HAP-1 (cell line): ENCODE results near the gene MFAP3L.

ENCODE experiments used
- DNase-seq, 2 experiments: peaks; one replicate each; pipeline ENCODE4 v3.0.0-alpha.2; 2016 to 2020; ENCODE audit warnings: low spot score in 2 of 2
- H3K27me3 ChIP-seq: fragments of 250-450 bp; sonication (Bioruptor Pico); 2 replicates; pipeline ENCODE4 v1.5.1; 2020; ENCODE audit warnings: low read depth, mild to moderate bottlenecking, moderate library complexity
- H3K36me3 ChIP-seq: fragments of 250-450 bp; sonication (Bioruptor Pico); replicated peaks from 2 replicates; pipeline ENCODE4 v1.5.1; 2020; ENCODE audit warnings: mild to moderate bottlenecking
- H3K4me1 ChIP-seq: fragments of 250-450 bp; sonication (Bioruptor Pico); 2 replicates; pipeline ENCODE4 v1.5.1; 2020; ENCODE audit warnings: mild to moderate bottlenecking
- H3K4me3 ChIP-seq: fragments of 250-450 bp; sonication (Bioruptor Pico); 2 replicates; pipeline ENCODE4 v1.5.1; 2020; ENCODE audit warnings: mild to moderate bottlenecking, moderate library complexity
- H3K9me3 ChIP-seq: fragments of 250-450 bp; sonication (Bioruptor Pico); 2 replicates; pipeline ENCODE4 v1.5.1; 2020; ENCODE audit warnings: mild to moderate bottlenecking, moderate library complexity
- in situ Hi-C: fragments of 300-500 bp; cut with MboI; formaldehyde crosslinking; loops from 3 replicates; pipeline ENCODE4 v1.14.3; 2020; ENCODE audit warnings: low sequenced_read_pairs, inconsistent platforms, mixed read lengths

MFAP3L gene

GRCh38 chr4:170038232-170038631 lies 12.0 kb upstream of the MFAP3L start:
- no peak overlapping the region for H3K4me3 ChIP-seq
- in situ Hi-C loops: loop anchor here (25.0 kb wide), 1 partner anchor 426 kb away; the partner anchor contains the start of genes CLCN3 and NEK1
- H3K27me3 ChIP-seq: no peaks in the 10 kb centered on the region
- no peak for DNase-seq
- no peaks in the 10 kb centered on the region for H3K9me3 ChIP-seq
- H3K4me1 ChIP-seq: peaks cover 8% of the 10 kb centered on the region
- no peaks in the 10 kb centered on the region for H3K36me3 ChIP-seq

- Histone ChIP-seq H3K9me3 (no peaks in the 10 kb centered on the region), H3K36me3 (no peaks in the 10 kb centered on the region), H3K4me1 (peaks cover 8% of the 10 kb centered on the region), H3K27me3 (no peaks in the 10 kb centered on the region), H3K4me3 (no peak overlapping the region)
- in situ Hi-C loops: loop anchor here (25.0 kb wide), 1 partner anchor 425 kb away; the partner anchor contains the start of genes CLCN3 and NEK1
- no peak for DNase-seq
These were observed 11.3 kb upstream of the MFAP3L start for GRCh38 chr4:170037481-170037880.

GRCh38 chr4:170035845-170036244 lies 9.7 kb upstream of the MFAP3L start:
- Histone ChIP-seq H3K36me3 (no peaks in the 10 kb centered on the region), H3K4me3 (no peak overlapping the region), H3K4me1 (peaks cover 8% of the 10 kb centered on the region), H3K27me3 (no peaks in the 10 kb centered on the region), H3K9me3 (no peaks in the 10 kb centered on the region)
- in situ Hi-C loops: loop anchor here (25.0 kb wide), 1 partner anchor 424 kb away; the partner anchor contains the start of genes CLCN3 and NEK1
- no peak for DNase-seq

- Histone ChIP-seq H3K27me3 (no peaks in the 10 kb centered on the region), H3K4me1 (peaks cover 8% of the 10 kb centered on the region), H3K4me3 (no peak overlapping the region), H3K9me3 (no peaks in the 10 kb centered on the region), H3K36me3 (no peaks in the 10 kb centered on the region)
- in situ Hi-C loops: loop anchor here (25.0 kb wide), 1 partner anchor 423 kb away; the partner anchor contains the start of genes CLCN3 and NEK1
- DNase-seq: no peak
These were observed 9.0 kb upstream of the MFAP3L start for GRCh38 chr4:170035231-170035630.

- Histone ChIP-seq H3K27me3 (no peaks in the 10 kb centered on the region), H3K36me3 (no peaks in the 10 kb centered on the region), H3K4me1 (peaks cover 8% of the 10 kb centered on the region), H3K4me3 (no peak overlapping the region), H3K9me3 (no peaks in the 10 kb centered on the region)
- in situ Hi-C loops: loop anchor here (25.0 kb wide), 1 partner anchor 422 kb away; the partner anchor contains the start of genes CLCN3 and NEK1
- DNase-seq: no peak
These were observed 7.8 kb upstream of the MFAP3L start for GRCh38 chr4:170033999-170034398.

GRCh38 chr4:170030121-170030520 lies 3.9 kb upstream of the MFAP3L start:
- Histone ChIP-seq H3K4me3 (no peak overlapping the region), H3K4me1 (peaks cover 10% of the 10 kb centered on the region), H3K36me3 (no peaks in the 10 kb centered on the region), H3K9me3 (no peaks in the 10 kb centered on the region), H3K27me3 (no peaks in the 10 kb centered on the region)
- no peak for DNase-seq
- in situ Hi-C loops: loop anchor here (25.0 kb wide), 1 partner anchor 418 kb away; the partner anchor contains the start of genes CLCN3 and NEK1

- Histone ChIP-seq H3K36me3 (no peaks in the 10 kb centered on the region), H3K4me3 (peak overlapping the region; percentile 76), H3K9me3 (no peaks in the 10 kb centered on the region), H3K4me1 (peaks cover 11% of the 10 kb centered on the region), H3K27me3 (no peaks in the 10 kb centered on the region)
- peak; percentile 86 to 97 for DNase-seq
- in situ Hi-C loops: loop anchor here (25.0 kb wide), 1 partner anchor 415 kb away; the partner anchor contains the start of genes CLCN3 and NEK1
These were observed 1.1 kb upstream of the MFAP3L start for GRCh38 chr4:170027181-170027829.

GRCh38 chr4:170025523-170026252 lies 507 bp downstream of the MFAP3L start:
- Histone ChIP-seq H3K36me3 (no peaks in the 10 kb centered on the region), H3K27me3 (no peaks in the 10 kb centered on the region), H3K4me1 (peaks cover 11% of the 10 kb centered on the region), H3K4me3 (peak overlapping the region; percentile 47), H3K9me3 (no peaks in the 10 kb centered on the region)
- in situ Hi-C loops: loop anchor here (25.0 kb wide), 1 partner anchor 413 kb away; the partner anchor contains the start of genes CLCN3 and NEK1
- peak in 1 of 2 experiments; percentile 28 for DNase-seq

- peaks cover 6% of the 10 kb centered on the region for H3K4me1 ChIP-seq
- H3K9me3 ChIP-seq: no peaks in the 10 kb centered on the region
- no peaks in the 10 kb centered on the region for H3K27me3 ChIP-seq
- H3K4me3 ChIP-seq: no peak overlapping the region
- H3K36me3 ChIP-seq: no peaks in the 10 kb centered on the region
- in situ Hi-C loops: no loop called here
- no peak for DNase-seq
These were observed 4.0 kb downstream of the MFAP3L start for GRCh38 chr4:170022211-170022610.

- Histone ChIP-seq H3K9me3 (no peaks in the 10 kb centered on the region), H3K4me1 (no peaks in the 10 kb centered on the region), H3K27me3 (no peaks in the 10 kb centered on the region), H3K36me3 (no peaks in the 10 kb centered on the region), H3K4me3 (no peak overlapping the region)
- in situ Hi-C loops: no loop called here
- DNase-seq: no peak
These were observed 8.9 kb downstream of the MFAP3L start for GRCh38 chr4:170017252-170017651.

- H3K27me3 ChIP-seq: no peaks in the 10 kb centered on the region
- in situ Hi-C loops: no loop called here
These were observed 10.9 kb downstream of the MFAP3L start for GRCh38 chr4:170015285-170015684.

GRCh38 chr4:170014359-170015011 lies 11.7 kb downstream of the MFAP3L start:
- H3K9me3 ChIP-seq: peaks cover 3% of the 10 kb centered on the region; the same call in 1 of the 2 replicates
- H3K4me1 ChIP-seq: peaks cover 6% of the 10 kb centered on the region
- DNase-seq: no peak
- in situ Hi-C loops: no loop called here
- H3K27me3 ChIP-seq: no peaks in the 10 kb centered on the region
- no peaks in the 10 kb centered on the region for H3K36me3 ChIP-seq
- no peak overlapping the region for H3K4me3 ChIP-seq

More at GRCh38 chr4:170015285-170015684, 10.9 kb downstream of the MFAP3L start:
- Histone ChIP-seq H3K4me1 (no peaks in the 10 kb centered on the region), H3K9me3 (peaks cover 3% of the 10 kb centered on the region; the same call in 1 of the 2 replicates), H3K36me3 (no peaks in the 10 kb centered on the region), H3K4me3 (no peak overlapping the region)
- no peak for DNase-seq

GRCh38 chr4:170012629-170012958 lies 13.6 kb downstream of the MFAP3L start:
- peaks cover 14% of the 10 kb centered on the region for H3K4me1 ChIP-seq
- no peak overlapping the region for H3K4me3 ChIP-seq
- no peak for DNase-seq
- H3K36me3 ChIP-seq: no peaks in the 10 kb centered on the region
- H3K9me3 ChIP-seq: peaks cover 3% of the 10 kb centered on the region; the same call in 1 of the 2 replicates
- no peaks in the 10 kb centered on the region for H3K27me3 ChIP-seq
- in situ Hi-C loops: no loop called here
